Nephron progenitor cell (in vitro differentiated cells): ENCODE measurements around the gene ITGAX.

Source experiments
- DNase-seq: peaks from one replicate; pipeline ENCODE4 v3.0.0; 2021
- H3K27ac Mint-ChIP-seq: 2 replicates; pipeline ENCODE4 v1.8.0; 2021; ENCODE audit warnings: mild to moderate bottlenecking, moderate library complexity, mixed read lengths
- H3K27me3 Mint-ChIP-seq: 2 replicates; pipeline ENCODE4 v1.8.0; 2021; ENCODE audit warnings: mild to moderate bottlenecking, low read depth, mixed read lengths; ENCODE audit not compliant: poor library complexity
- H3K36me3 Mint-ChIP-seq: 2 replicates; pipeline ENCODE4 v1.8.0; 2021; ENCODE audit warnings: low read depth, mixed read lengths
- H3K4me1 Mint-ChIP-seq: 2 replicates; pipeline ENCODE4 v1.8.0; 2021; ENCODE audit warnings: mixed read lengths
- H3K4me3 Mint-ChIP-seq: 2 replicates; pipeline ENCODE4 v1.8.0; 2021; ENCODE audit warnings: mild to moderate bottlenecking, moderate library complexity, mixed read lengths
- H3K9me3 Mint-ChIP-seq: 2 replicates; pipeline ENCODE4 v1.8.0; 2021; ENCODE audit warnings: mild to moderate bottlenecking, moderate library complexity, mixed read lengths
- TF ChIP-seq, protein P1 (sequence below): fragments of 200-600 bp; sonication (generic); IDR thresholded peaks from 2 replicates; pipeline ENCODE4 v1.5.0; 2021; ENCODE audit warnings: antibody characterized with exemption

ITGAX gene

DNA sequence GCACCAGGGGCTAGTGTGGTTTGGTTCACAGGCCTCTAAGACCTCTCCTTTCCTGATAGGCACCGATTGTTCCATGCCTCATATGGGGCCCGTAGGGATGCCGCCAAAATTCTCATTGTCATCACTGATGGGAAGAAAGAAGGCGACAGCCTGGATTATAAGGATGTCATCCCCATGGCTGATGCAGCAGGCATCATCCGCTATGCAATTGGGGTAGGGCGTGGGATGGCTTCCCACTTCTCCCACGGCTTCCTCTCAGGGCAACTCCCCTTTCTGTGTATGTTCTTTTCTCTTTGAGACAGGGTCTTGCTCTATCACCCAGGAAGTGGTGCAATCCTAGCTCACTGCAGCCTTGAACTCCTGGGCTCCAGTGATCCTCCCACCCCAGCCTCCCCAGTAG lies 5.3 kb downstream of the ITGAX start:
- H3K4me3 Mint-ChIP-seq = no peak overlapping the region
- no peak for DNase-seq
- H3K27me3 Mint-ChIP-seq = peaks cover 13% of the 10 kb centered on the region
- TF ChIP-seq, protein P1, sequence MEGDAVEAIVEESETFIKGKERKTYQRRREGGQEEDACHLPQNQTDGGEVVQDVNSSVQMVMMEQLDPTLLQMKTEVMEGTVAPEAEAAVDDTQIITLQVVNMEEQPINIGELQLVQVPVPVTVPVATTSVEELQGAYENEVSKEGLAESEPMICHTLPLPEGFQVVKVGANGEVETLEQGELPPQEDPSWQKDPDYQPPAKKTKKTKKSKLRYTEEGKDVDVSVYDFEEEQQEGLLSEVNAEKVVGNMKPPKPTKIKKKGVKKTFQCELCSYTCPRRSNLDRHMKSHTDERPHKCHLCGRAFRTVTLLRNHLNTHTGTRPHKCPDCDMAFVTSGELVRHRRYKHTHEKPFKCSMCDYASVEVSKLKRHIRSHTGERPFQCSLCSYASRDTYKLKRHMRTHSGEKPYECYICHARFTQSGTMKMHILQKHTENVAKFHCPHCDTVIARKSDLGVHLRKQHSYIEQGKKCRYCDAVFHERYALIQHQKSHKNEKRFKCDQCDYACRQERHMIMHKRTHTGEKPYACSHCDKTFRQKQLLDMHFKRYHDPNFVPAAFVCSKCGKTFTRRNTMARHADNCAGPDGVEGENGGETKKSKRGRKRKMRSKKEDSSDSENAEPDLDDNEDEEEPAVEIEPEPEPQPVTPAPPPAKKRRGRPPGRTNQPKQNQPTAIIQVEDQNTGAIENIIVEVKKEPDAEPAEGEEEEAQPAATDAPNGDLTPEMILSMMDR = no peak
- no peaks in the 10 kb centered on the region for H3K36me3 Mint-ChIP-seq
- no peaks in the 10 kb centered on the region for H3K9me3 Mint-ChIP-seq
- H3K27ac Mint-ChIP-seq = no peak overlapping the region
- peaks cover 7% of the 10 kb centered on the region for H3K4me1 Mint-ChIP-seq

DNA sequence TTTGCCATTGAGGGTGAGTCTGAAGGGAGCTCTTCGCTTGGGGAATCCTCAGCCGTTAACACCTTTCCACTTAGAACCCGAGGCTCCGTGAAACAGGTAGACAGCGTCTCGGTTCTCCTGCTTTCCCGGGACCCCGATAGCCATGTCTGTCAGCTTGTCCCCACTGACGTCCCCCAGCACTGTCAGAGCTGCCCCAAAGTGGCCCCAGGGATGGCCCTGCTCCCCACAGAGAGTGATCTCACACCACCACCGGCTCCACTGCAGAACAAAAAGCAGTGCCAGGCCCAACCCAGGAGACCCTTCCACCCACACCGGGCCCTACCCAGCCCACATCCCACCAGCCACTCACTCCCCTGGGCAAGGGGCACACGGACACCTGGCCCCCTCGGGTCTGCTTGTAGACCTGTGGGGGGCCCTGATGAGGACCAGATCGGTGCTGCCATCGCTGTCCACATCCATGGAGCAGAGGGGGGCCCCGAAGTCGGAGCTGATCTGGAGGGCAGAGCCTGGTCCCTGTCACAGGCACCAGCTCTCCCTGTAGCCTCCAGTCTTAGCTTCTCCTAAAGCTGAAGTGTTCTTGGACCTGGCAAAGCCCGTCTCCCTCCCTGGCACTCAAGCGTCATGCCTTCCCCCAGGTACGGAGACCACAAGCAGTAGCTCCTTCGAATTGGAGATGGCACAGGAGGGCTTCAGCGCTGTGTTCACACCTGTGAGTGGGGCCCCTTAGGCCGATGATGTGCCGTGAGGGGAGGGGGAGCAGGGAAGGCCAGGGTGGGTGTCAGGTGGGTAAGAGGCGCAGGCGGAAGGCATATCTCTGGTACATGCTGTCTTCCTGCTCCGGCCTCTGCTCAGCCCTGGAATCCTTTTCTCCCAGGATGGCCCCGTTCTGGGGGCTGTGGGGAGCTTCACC lies 6.5 kb downstream of the ITGAX start:
- H3K9me3 Mint-ChIP-seq = no peaks in the 10 kb centered on the region

DNA sequence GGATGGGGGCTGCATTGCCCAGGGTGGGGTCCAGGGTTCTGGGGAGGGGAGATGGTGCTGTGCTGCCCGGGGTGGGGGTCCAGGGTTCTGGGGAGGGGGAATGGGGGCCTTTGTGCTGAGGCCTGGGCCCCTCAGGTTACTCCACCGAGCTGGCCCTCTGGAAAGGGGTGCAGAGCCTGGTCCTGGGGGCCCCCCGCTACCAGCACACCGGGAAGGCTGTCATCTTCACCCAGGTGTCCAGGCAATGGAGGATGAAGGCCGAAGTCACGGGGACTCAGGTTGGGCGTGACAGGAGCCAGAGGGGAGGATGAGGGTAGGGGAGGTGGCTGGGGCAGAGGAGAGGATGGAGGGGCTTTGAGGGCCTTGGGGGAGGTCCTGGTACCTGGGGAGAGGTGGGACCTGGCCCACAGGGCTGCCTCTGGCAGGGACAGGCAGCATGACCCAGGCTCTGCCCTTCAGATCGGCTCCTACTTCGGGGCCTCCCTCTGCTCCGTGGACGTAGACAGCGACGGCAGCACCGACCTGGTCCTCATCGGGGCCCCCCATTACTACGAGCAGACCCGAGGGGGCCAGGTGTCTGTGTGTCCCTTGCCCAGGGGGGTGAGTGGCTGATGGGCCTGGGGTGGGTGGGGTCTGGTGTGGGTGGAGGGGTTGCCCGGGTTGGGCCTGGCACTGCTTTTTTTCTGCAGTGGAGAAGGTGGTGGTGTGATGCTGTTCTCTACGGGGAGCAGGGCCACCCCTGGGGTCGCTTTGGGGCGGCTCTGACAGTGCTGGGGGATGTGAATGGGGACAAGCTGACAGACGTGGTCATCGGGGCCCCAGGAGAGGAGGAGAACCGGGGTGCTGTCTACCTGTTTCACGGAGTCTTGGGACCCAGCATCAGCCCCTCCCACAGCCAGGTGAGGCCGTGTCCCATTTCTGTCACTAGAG lies 7.8 kb downstream of the ITGAX start:
- Mint-ChIP-seq H3K4me1 (no peaks in the 10 kb centered on the region), H3K4me3 (no peak overlapping the region), H3K36me3 (no peaks in the 10 kb centered on the region), H3K9me3 (peaks cover 2% of the 10 kb centered on the region), H3K27me3 (peaks cover 15% of the 10 kb centered on the region), H3K27ac (no peak overlapping the region)
- TF ChIP-seq, protein P1 = no peak
- DNase-seq = no peak

More for the DNA sequence above, 6.5 kb downstream of the ITGAX start:
- H3K27ac Mint-ChIP-seq = no peak overlapping the region
- H3K36me3 Mint-ChIP-seq = no peaks in the 10 kb centered on the region
- TF ChIP-seq, protein P1 = no peak
- H3K27me3 Mint-ChIP-seq = peaks cover 13% of the 10 kb centered on the region
- H3K4me3 Mint-ChIP-seq = no peak overlapping the region
- peaks cover 5% of the 10 kb centered on the region for H3K4me1 Mint-ChIP-seq
- DNase-seq = no peak

DNA sequence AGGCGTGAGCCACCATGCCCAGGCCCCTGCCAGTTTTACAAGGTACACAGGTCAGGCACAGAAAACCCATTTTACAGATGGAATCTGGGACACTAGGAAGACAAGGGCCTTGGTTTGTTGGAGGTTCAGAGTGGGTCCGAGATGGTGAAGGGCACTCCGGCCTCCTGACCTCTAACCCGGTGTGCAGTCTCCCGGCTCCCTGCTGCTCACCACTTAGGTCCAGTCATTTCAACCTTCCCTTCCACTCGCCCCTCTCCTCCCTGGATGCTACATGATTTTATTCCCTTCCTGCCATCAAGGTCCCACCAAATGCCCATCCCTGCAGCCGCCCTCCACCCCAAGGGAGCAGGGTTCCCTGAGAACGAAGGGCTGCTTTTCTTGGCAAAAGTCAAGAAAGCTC lies 8.7 kb downstream of the ITGAX start:
- H3K27me3 Mint-ChIP-seq = peaks cover 15% of the 10 kb centered on the region
- no peak overlapping the region for H3K27ac Mint-ChIP-seq
- no peak for DNase-seq
- no peaks in the 10 kb centered on the region for H3K36me3 Mint-ChIP-seq
- H3K4me3 Mint-ChIP-seq = no peak overlapping the region
- peaks cover 6% of the 10 kb centered on the region for H3K9me3 Mint-ChIP-seq
- no peaks in the 10 kb centered on the region for H3K4me1 Mint-ChIP-seq
- TF ChIP-seq, protein P1 = no peak

DNA sequence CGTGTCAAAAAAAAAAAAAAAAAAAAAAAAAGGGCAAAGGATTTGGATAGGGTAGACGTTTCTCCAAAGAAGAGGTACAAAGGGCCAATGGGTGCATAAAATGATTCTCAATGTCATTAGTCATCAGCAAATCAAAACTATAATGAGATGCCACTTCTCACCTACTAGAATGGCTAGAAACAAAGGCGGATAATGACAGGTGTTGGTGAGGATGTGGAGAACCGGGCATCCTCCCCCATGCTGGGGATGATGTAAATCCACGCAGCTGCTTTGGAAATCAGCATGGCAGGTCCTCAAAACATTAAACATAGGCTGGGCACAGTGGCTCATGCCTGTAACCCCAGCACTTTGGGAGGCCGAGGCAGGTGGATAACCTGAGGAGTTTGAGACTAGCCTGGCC lies 9.4 kb downstream of the ITGAX start:
- H3K27ac Mint-ChIP-seq = no peak overlapping the region
- no peaks in the 10 kb centered on the region for H3K36me3 Mint-ChIP-seq
- no peak overlapping the region for H3K4me3 Mint-ChIP-seq
- peaks cover 15% of the 10 kb centered on the region for H3K27me3 Mint-ChIP-seq
- H3K4me1 Mint-ChIP-seq = no peaks in the 10 kb centered on the region
- no peak for DNase-seq
- TF ChIP-seq, protein P1 = no peak
- H3K9me3 Mint-ChIP-seq = peaks cover 6% of the 10 kb centered on the region
